ENCODE measurements around the gene GLRB. TPM values are rescaled to one million over a fixed set of nuclear protein-coding genes. Genes with fewer than 3 reads are reported as not detected.

The GLRB gene
- total RNA-seq, 1 experiment from 2014 or later: 0.70 TPM

- Histone ChIP-seq H3K23ac (ENCODE audit: insufficient read length, low read depth, low read length) (no peak overlapping the region), H3T11ph (ENCODE audit: low read length) (no peak overlapping the region), H2BK5ac (ENCODE audit: insufficient read length, low read length) (no peak overlapping the region), H3K56ac (ENCODE audit: insufficient read length, low read depth, low read length) (no peak overlapping the region), H4K5ac (ENCODE audit: insufficient read length, low read depth, low read length) (no peak overlapping the region), H4K8ac (replicated peaks; ENCODE audit: insufficient read length, low read depth, low read length) (no peak overlapping the region), H3K18ac (ENCODE audit: insufficient read length, low read depth, low read length) (no peak overlapping the region), H4K20me1 (ENCODE audit: control insufficient read depth, insufficient read depth, insufficient read length) (no peaks in the 10 kb centered on the region), H2AK5ac (ENCODE audit: insufficient read length, low read length) (no peak overlapping the region), H4K91ac (ENCODE audit: insufficient read length, low read depth, low read length) (no peak overlapping the region), H3K27ac (ENCODE audit: insufficient read length, low read depth, low read length) (no peak overlapping the region), H2BK120ac (ENCODE audit: low read depth, low read length, poor library complexity, severe bottlenecking) (no peak overlapping the region), H3K4ac (ENCODE audit: low read depth, low read length) (no peak overlapping the region), H2BK20ac (ENCODE audit: low read depth, low read length, poor library complexity, severe bottlenecking) (no peak overlapping the region), H3K9ac (ENCODE audit: extremely low read depth, insufficient read length, low read length) (no peak overlapping the region), H3K23me2 (ENCODE audit: insufficient read length, low read depth, low read length, poor library complexity, severe bottlenecking) (no peaks in the 10 kb centered on the region), H2BK15ac (ENCODE audit: low read depth, low read length) (no peak overlapping the region), H3K9me3 (ENCODE audit: control insufficient read depth, low read depth, low read length) (no peaks in the 10 kb centered on the region), H3K4me1 (ENCODE audit: insufficient read depth, low read length) (no peaks in the 10 kb centered on the region), H3K79me1 (ENCODE audit: insufficient read depth, low read depth, low read length, poor library complexity, severe bottlenecking) (no peaks in the 10 kb centered on the region), H3K4me2 (ENCODE audit: insufficient read depth, insufficient read length, low read length) (no peak overlapping the region), H3K27me3 (ENCODE audit: insufficient read depth, low read length) (no peaks in the 10 kb centered on the region), H2AFZ (ENCODE audit: low read length) (no peak overlapping the region), H3K79me2 (ENCODE audit: insufficient read depth, low read length) (no peaks in the 10 kb centered on the region), H3K14ac (ENCODE audit: insufficient read depth, low read length) (no peak overlapping the region), H2BK12ac (ENCODE audit: insufficient read length, low read depth, low read length) (no peak overlapping the region)
- Mint-ChIP-seq H3K9me3 (peaks cover 4 to 5% of the 10 kb centered on the region in 2 experiments; a peak in 4 of 5 replicates), H3K27me3 (ENCODE audit: low read depth) (no peaks in the 10 kb centered on the region), H3K4me1 (peaks cover 0 to 7% of the 10 kb centered on the region in 2 experiments; a peak in 2 of 4 replicates), H3K27ac (no peak overlapping the region), H3K4me3 (no peak overlapping the region), H3K36me3 (ENCODE audit: insufficient read depth in 1 of 3, low read depth in 3 of 3) (peaks cover 0 to 6% (median 4%) of the 10 kb centered on the region in 3 experiments; a peak in 4 of 7 replicates)
- TF ChIP-seq, protein P1, sequence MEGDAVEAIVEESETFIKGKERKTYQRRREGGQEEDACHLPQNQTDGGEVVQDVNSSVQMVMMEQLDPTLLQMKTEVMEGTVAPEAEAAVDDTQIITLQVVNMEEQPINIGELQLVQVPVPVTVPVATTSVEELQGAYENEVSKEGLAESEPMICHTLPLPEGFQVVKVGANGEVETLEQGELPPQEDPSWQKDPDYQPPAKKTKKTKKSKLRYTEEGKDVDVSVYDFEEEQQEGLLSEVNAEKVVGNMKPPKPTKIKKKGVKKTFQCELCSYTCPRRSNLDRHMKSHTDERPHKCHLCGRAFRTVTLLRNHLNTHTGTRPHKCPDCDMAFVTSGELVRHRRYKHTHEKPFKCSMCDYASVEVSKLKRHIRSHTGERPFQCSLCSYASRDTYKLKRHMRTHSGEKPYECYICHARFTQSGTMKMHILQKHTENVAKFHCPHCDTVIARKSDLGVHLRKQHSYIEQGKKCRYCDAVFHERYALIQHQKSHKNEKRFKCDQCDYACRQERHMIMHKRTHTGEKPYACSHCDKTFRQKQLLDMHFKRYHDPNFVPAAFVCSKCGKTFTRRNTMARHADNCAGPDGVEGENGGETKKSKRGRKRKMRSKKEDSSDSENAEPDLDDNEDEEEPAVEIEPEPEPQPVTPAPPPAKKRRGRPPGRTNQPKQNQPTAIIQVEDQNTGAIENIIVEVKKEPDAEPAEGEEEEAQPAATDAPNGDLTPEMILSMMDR (conservative IDR thresholded peaks at IDR 0.05): no peak
- DNase-seq: no peak
Observed at GRCh38 chr4:157185363-157185762, 109.4 kb downstream of the GLRB start.

Data from H9 (cell line).